Uterus (tissue), 2 donors: ENCODE data around the gene EDAR.

Experiments
- POLR2A ChIP-seq, 2 donors: fragments of 450-650 bp; IDR thresholded peaks; one replicate each; pipeline ENCODE4 v1.6.1; 2016; ENCODE audit warnings: antibody characterized with exemption in 2 of 2, mild to moderate bottlenecking in 1 of 2, moderate library complexity in 1 of 2
- TF ChIP-seq, protein P1 (sequence below), 4 experiments: fragments of 200-600 bp in 2 of 4; fragments of 450-650 bp in 2 of 4; sonication (generic) in 2 of 4; IDR thresholded peaks; one replicate each; pipeline ENCODE4 v1.5.1; 2016 to 2019; ENCODE audit warnings: antibody characterized with exemption in 4 of 4, mild to moderate bottlenecking in 2 of 4, moderate library complexity in 1 of 4

- no peak for TF ChIP-seq POLR2A (IDR thresholded peaks at IDR 0.05)
- TF ChIP-seq, protein P1, sequence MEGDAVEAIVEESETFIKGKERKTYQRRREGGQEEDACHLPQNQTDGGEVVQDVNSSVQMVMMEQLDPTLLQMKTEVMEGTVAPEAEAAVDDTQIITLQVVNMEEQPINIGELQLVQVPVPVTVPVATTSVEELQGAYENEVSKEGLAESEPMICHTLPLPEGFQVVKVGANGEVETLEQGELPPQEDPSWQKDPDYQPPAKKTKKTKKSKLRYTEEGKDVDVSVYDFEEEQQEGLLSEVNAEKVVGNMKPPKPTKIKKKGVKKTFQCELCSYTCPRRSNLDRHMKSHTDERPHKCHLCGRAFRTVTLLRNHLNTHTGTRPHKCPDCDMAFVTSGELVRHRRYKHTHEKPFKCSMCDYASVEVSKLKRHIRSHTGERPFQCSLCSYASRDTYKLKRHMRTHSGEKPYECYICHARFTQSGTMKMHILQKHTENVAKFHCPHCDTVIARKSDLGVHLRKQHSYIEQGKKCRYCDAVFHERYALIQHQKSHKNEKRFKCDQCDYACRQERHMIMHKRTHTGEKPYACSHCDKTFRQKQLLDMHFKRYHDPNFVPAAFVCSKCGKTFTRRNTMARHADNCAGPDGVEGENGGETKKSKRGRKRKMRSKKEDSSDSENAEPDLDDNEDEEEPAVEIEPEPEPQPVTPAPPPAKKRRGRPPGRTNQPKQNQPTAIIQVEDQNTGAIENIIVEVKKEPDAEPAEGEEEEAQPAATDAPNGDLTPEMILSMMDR (IDR thresholded peaks at IDR 0.05), result no peak
These were observed 27.4 kb upstream of the EDAR start for GRCh38 chr2:109016376-109016775.
